ENCODE results near the gene TMOD1. TPM values are rescaled to one million over a fixed set of nuclear protein-coding genes. Genes with fewer than 3 reads are reported as not detected.
A peak's percentile ranks its signal among the peaks of the same experiment; 100 is the strongest.

Gene TMOD1
- total RNA-seq, 1 donor from 2014 or later: 0.49 TPM

DNA sequence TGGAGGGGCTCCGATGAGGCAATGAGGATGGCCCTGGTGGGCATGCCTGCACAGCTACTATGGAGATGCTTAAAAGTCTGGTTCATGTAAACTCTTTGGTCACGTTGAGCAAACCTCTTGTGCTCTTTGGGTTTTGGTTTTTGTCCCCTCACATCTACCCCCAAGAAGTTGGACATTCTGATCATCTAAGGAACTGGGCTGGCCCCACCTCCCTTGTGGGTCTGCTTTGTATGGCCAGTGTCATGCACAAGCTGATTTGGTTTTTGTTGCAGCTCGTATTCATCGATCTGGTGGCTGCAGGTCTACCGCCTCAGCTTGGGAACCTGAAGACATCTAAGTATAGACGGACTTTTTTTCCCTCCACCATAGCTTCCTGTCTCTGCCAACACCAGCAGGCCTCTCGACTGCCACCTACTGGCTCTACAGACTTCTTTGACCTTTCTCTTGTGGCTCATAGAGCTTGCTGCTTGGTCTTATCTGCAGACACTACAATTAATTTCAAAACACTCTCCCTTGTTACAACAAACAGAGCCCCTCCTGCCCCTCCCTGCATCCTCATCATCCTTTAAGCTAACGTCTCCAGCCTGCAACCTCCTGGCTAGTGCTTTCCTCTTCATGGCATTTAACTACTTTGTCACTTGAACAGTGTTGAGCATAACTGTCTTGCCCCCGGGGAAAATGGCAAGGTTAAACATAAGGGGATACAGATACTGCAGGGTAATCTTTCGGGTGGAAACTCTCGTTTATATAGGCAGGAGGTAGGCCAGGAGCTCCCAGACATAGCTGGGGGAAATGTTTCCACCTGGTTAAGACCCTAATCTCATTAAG lies 97.2 kb downstream of the TMOD1 start:
- peak; percentile 57 for TF ChIP-seq CTCF (IDR thresholded peaks at IDR 0.05; ENCODE audit: unreplicated experiment)
- peaks cover 5% of the 10 kb centered on the region for H3K27me3 Mint-ChIP-seq (ENCODE audit: low read depth)
- H3K36me3 Mint-ChIP-seq: peaks cover 19% of the 10 kb centered on the region
- no peaks in the 10 kb centered on the region for H3K9me3 Mint-ChIP-seq
- H3K27ac Mint-ChIP-seq: no peak overlapping the region
- peaks cover 2% of the 10 kb centered on the region for H3K4me1 Mint-ChIP-seq
- DNase-seq (ENCODE audit: low spot score in 2 of 2, unreplicated experiment in 2 of 2): peak; percentile 36 to 76
- H3K4me3 Mint-ChIP-seq: no peak overlapping the region

- Mint-ChIP-seq H3K27me3 (ENCODE audit: low read depth) (peaks cover 5% of the 10 kb centered on the region), H3K4me1 (peaks cover 2% of the 10 kb centered on the region), H3K9me3 (no peaks in the 10 kb centered on the region), H3K36me3 (peaks cover 19% of the 10 kb centered on the region), H3K27ac (no peak overlapping the region), H3K4me3 (no peak overlapping the region)
- no peak for DNase-seq (ENCODE audit: low spot score in 2 of 2, unreplicated experiment in 2 of 2)
- no peak for TF ChIP-seq CTCF (IDR thresholded peaks at IDR 0.05; ENCODE audit: unreplicated experiment)
These were observed 97.9 kb downstream of the TMOD1 start for GRCh38 chr9:97599314-97599846.

DNA sequence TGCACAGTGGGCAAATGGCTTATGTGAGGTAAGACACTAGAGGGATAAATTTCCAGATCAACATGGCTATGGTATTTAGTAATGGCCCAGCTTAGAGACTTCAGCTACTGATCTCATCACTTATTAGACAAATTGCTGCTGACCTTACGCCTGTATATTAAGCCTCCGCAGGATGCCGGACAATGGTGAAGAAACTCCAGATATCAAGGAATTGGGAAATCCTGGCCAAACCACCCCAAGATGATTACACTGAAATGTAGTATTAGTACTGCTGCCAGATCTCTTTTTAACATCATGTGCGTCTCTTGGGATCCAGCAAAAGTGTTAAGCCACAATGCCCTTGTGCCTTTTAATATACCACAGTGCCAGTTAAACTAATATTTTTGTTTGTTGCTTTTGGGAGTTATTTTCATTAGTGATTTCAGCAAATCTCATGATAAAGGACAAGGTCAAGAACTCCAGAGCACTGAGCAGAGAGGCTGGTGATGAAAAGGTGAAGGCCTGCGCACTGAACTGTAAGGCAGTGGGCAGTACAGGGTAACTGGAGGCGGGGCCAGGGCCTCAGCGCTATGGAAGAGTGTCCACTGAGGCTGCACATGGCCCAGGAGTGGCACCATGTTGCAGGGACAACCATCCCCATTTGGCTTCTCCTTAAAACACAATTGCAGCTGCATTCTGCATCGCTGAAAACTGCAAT lies 99.2 kb downstream of the TMOD1 start:
- Mint-ChIP-seq H3K9me3 (no peaks in the 10 kb centered on the region), H3K27ac (no peak overlapping the region), H3K4me1 (peaks cover 2% of the 10 kb centered on the region), H3K4me3 (no peak overlapping the region), H3K27me3 (ENCODE audit: low read depth) (peaks cover 5% of the 10 kb centered on the region), H3K36me3 (peaks cover 24% of the 10 kb centered on the region)
- DNase-seq (ENCODE audit: low spot score in 2 of 2, unreplicated experiment in 2 of 2): no peak
- no peak for TF ChIP-seq CTCF (IDR thresholded peaks at IDR 0.05; ENCODE audit: unreplicated experiment)

- no peak for DNase-seq (ENCODE audit: low spot score in 2 of 2, unreplicated experiment in 2 of 2)
- peaks cover 5% of the 10 kb centered on the region for H3K27me3 Mint-ChIP-seq (ENCODE audit: low read depth)
- peaks cover 2% of the 10 kb centered on the region for H3K4me1 Mint-ChIP-seq
- H3K4me3 Mint-ChIP-seq: no peak overlapping the region
- no peak for TF ChIP-seq CTCF (IDR thresholded peaks at IDR 0.05; ENCODE audit: unreplicated experiment)
- no peaks in the 10 kb centered on the region for H3K9me3 Mint-ChIP-seq
- H3K36me3 Mint-ChIP-seq: peaks cover 30% of the 10 kb centered on the region
- no peak overlapping the region for H3K27ac Mint-ChIP-seq
These were observed 99.9 kb downstream of the TMOD1 start for GRCh38 chr9:97601228-97601898.

DNA sequence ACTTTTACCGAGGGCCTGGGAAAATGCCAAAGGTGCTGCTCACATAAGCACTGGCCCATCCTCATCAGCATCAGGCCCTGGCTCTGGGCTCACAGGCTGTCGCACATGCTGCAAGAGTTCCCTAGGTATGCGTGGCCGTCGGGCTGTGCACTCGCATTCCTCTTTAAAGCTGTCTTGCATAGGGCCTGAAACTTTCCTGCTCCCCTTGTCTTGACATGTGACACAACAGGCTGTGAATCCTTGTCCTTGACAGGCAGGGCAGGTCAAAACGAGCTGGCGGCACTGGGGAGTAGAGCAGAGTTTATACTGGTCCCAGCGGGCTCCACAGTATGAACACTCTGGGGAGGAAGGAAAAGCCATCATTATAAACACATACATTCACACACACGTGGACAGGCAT lies 101.0 kb downstream of the TMOD1 start:
- Mint-ChIP-seq H3K4me3 (no peak overlapping the region), H3K4me1 (peaks cover 2% of the 10 kb centered on the region), H3K27me3 (ENCODE audit: low read depth) (peaks cover 3% of the 10 kb centered on the region), H3K27ac (no peak overlapping the region), H3K9me3 (no peaks in the 10 kb centered on the region), H3K36me3 (peaks cover 33% of the 10 kb centered on the region)
- no peak for TF ChIP-seq CTCF (IDR thresholded peaks at IDR 0.05; ENCODE audit: unreplicated experiment)
- DNase-seq (ENCODE audit: low spot score in 2 of 2, unreplicated experiment in 2 of 2): no peak
